A549 (cell line): Measurements from ENCODE around the gene ARHGEF1.

Source experiments
- BHLHE40 ChIP-seq: IDR thresholded peaks from 2 replicates; pipeline ENCODE4 v1.6.1; 2012; ENCODE audit warnings: low read depth, low read length, inconsistent platforms
- CEBPB ChIP-seq, 2 experiments: fragments of >200 bp in 1 of 2; sonication (Bioruptor Twin) in 1 of 2; formaldehyde crosslinking in 1 of 2; IDR thresholded peaks; 2 replicates each; pipeline ENCODE4 v1.6.1; 2012 to 2016
- CTCF ChIP-seq: fragments of >200 bp; sonication (Bioruptor Twin); formaldehyde crosslinking; IDR thresholded peaks from 3 replicates; pipeline ENCODE4 v1.5.1; 2016
- EP300 ChIP-seq, 2 experiments: fragments of >200 bp; sonication (Bioruptor Twin); formaldehyde crosslinking; IDR thresholded peaks; 2 replicates in 1 of 2; 3 replicates in 1 of 2; pipeline ENCODE4 v1.6.1; 2016 to 2017
- HMGXB4 ChIP-seq: fragments of 250-450 bp; sonication (Bioruptor Pico); IDR thresholded peaks from 2 replicates; pipeline ENCODE4 v1.5.0; 2021; ENCODE audit warnings: mild to moderate bottlenecking, moderate library complexity, borderline replicate concordance
- HOXB13 ChIP-seq: fragments of 250-450 bp; sonication (Bioruptor Pico); IDR thresholded peaks from 2 replicates; pipeline ENCODE4 v1.5.0; 2020; ENCODE audit warnings: low read depth, mild to moderate bottlenecking, moderate library complexity
- KDM5A ChIP-seq: fragments of 200-600 bp; sonication (generic); IDR thresholded peaks from 2 replicates; pipeline ENCODE4 v1.6.1; 2016; ENCODE audit warnings: antibody characterized with exemption, mild to moderate bottlenecking
- MAFK ChIP-seq: fragments of 450-650 bp; IDR thresholded peaks from 2 replicates; pipeline ENCODE4 v1.6.1; 2014; ENCODE audit not compliant: partially characterized antibody
- MAZ ChIP-seq: fragments of 150-350 bp; IDR thresholded peaks from 2 replicates; pipeline ENCODE4 v1.6.1; 2014; ENCODE audit warnings: antibody characterized with exemption, low read depth, low read length, borderline replicate concordance
- MYC ChIP-seq: IDR thresholded peaks from 2 replicates; pipeline ENCODE4 v1.6.1; 2012; ENCODE audit warnings: mild to moderate bottlenecking, inconsistent platforms, low read length, improper control_type of control experiment, borderline replicate concordance
- POLR2A ChIP-seq: IDR thresholded peaks from 2 replicates; pipeline ENCODE4 v1.6.1; 2012; ENCODE audit warnings: mild to moderate bottlenecking, low read length
- RAD21 ChIP-seq, 2 experiments: fragments of >200 bp in 1 of 2; sonication (Bioruptor Twin) in 1 of 2; formaldehyde crosslinking in 1 of 2; IDR thresholded peaks in 1 of 2; conservative IDR thresholded peaks in 1 of 2; 2 replicates in 1 of 2; 3 replicates in 1 of 2; pipeline ENCODE4 v1.6.1; 2012 to 2018; ENCODE audit warnings: inconsistent platforms in 1 of 2

GRCh38 chr19:41915776-41916414 is 32.9 kb downstream of the ARHGEF1 start:
- TF ChIP-seq MAFK (no peak), CTCF (no peak), CEBPB (IDR thresholded peaks at IDR 0.05) (no peak), POLR2A (no peak), MYC (no peak), HOXB13 (no peak), HMGXB4 (CRISPR knock-in tag) (no peak), BHLHE40 (no peak), KDM5A (no peak), EP300 (IDR thresholded peaks at IDR 0.05) (no peak), MAZ (no peak), RAD21 (conservative IDR thresholded peaks at IDR 0.05 in 1 of 2, IDR thresholded peaks at IDR 0.05 in 1 of 2) (no peak)
